ENCODE measurements around the gene TMED8. TPM values are rescaled to one million over a fixed set of nuclear protein-coding genes. Genes with fewer than 3 reads are reported as not detected.
A peak's percentile ranks its signal among the peaks of the same experiment; 100 is the strongest.

The TMED8 gene
- total and polyA plus RNA-seq, 2 of the 13 experiments (the other 11 are each of a cell fraction or from before 2014, with no cell fraction given): 6.0 to 11.7 TPM

- no peak for TF ChIP-seq GRHL1 (CRISPR knock-in tag; conservative IDR thresholded peaks at IDR 0.05)
- TF ChIP-seq U2AF1 (optimal IDR thresholded peaks at IDR 0.05; ENCODE audit: low read depth, low read length): no peak
- TF ChIP-seq ATF4 (CRISPR knock-in tag; IDR thresholded peaks at IDR 0.05): 0 out of 4 replicates have a peak, but pooled peaks of 1 of the 2 experiments have one; percentile 25
- TF ChIP-seq KLF11 (CRISPR knock-in tag; IDR thresholded peaks at IDR 0.05): no peak
- TF ChIP-seq ZZZ3 (CRISPR knock-in tag; IDR thresholded peaks at IDR 0.05; ENCODE audit: borderline replicate concordance): no peak
- TF ChIP-seq MIER2 (CRISPR knock-in tag; IDR thresholded peaks at IDR 0.05): no peak
- no peak for TF ChIP-seq ZNF772 (CRISPR knock-in tag; IDR thresholded peaks at IDR 0.05)
- TF ChIP-seq ZNF660 (CRISPR knock-in tag; IDR thresholded peaks at IDR 0.05; ENCODE audit: borderline replicate concordance, low read depth): no peak
- TF ChIP-seq, protein P1, sequence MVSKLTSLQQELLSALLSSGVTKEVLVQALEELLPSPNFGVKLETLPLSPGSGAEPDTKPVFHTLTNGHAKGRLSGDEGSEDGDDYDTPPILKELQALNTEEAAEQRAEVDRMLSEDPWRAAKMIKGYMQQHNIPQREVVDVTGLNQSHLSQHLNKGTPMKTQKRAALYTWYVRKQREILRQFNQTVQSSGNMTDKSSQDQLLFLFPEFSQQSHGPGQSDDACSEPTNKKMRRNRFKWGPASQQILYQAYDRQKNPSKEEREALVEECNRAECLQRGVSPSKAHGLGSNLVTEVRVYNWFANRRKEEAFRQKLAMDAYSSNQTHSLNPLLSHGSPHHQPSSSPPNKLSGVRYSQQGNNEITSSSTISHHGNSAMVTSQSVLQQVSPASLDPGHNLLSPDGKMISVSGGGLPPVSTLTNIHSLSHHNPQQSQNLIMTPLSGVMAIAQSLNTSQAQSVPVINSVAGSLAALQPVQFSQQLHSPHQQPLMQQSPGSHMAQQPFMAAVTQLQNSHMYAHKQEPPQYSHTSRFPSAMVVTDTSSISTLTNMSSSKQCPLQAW (CRISPR knock-in tag; IDR thresholded peaks at IDR 0.05): no peak
- no peak for TF ChIP-seq ZNF362 (CRISPR knock-in tag; IDR thresholded peaks at IDR 0.05; ENCODE audit: borderline replicate concordance)
- no peak for TF ChIP-seq ZBTB26 (CRISPR knock-in tag; IDR thresholded peaks at IDR 0.05; ENCODE audit: borderline replicate concordance)
- TF ChIP-seq JUND (CRISPR knock-in tag; IDR thresholded peaks at IDR 0.05): peak; percentile 75
- no peak for TF ChIP-seq ZNF720 (CRISPR knock-in tag; IDR thresholded peaks at IDR 0.05)
- no peak for TF ChIP-seq ELF4 (CRISPR knock-in tag; IDR thresholded peaks at IDR 0.05; ENCODE audit: borderline replicate concordance)
- no peak for TF ChIP-seq ZNF225 (CRISPR knock-in tag; IDR thresholded peaks at IDR 0.05)
- peak; percentile 79 for TF ChIP-seq JUNB (CRISPR knock-in tag; IDR thresholded peaks at IDR 0.05; ENCODE audit: borderline replicate concordance)
- TF ChIP-seq TERF1 (CRISPR knock-in tag; IDR thresholded peaks at IDR 0.05): no peak
- TF ChIP-seq CEBPB (IDR thresholded peaks at IDR 0.05; ENCODE audit: borderline replicate concordance, low read depth, low read length): peak; percentile 50; the same call in 1 of the 2 replicates
- 0 out of 2 replicates have a peak, but pooled peaks have one; percentile 5 for TF ChIP-seq TBX2 (CRISPR knock-in tag; IDR thresholded peaks at IDR 0.05; ENCODE audit: borderline replicate concordance)
- TF ChIP-seq REL (CRISPR knock-in tag; conservative IDR thresholded peaks at IDR 0.05): no peak
- TF ChIP-seq RXRB (CRISPR knock-in tag; IDR thresholded peaks at IDR 0.05; ENCODE audit: borderline replicate concordance): 0 out of 2 replicates have a peak, but pooled peaks have one; percentile 42
Measured at GRCh38 chr14:77303417-77304156, 73.3 kb downstream of the TMED8 start (continued).
